HFF-Myc (cell line): Measurements from ENCODE around the gene PLXNA4.

ENCODE experiments used
- DNase-seq: peaks from one replicate; pipeline ENCODE4 v3.0.0-alpha.2; 2011; ENCODE audit warnings: low read depth; ENCODE audit errors: extremely low read depth
- H3K4me3 ChIP-seq: replicated peaks from 2 replicates; pipeline ENCODE4 v1.5.1; 2011; ENCODE audit warnings: low read depth, mild to moderate bottlenecking, control low read depth, low read length
- CTCF ChIP-seq: IDR thresholded peaks from 2 replicates; pipeline ENCODE4 v1.5.1; 2012; ENCODE audit warnings: mild to moderate bottlenecking, low read depth, low read length, control low read depth; ENCODE audit errors: missing control alignments

PLXNA4 gene

GRCh38 chr7:132537456-132538145 is 38.7 kb downstream of the PLXNA4 start:
- DNase-seq: no peak
- no peak for TF ChIP-seq CTCF

GRCh38 chr7:132536654-132537395 is 39.4 kb downstream of the PLXNA4 start:
- DNase-seq: no peak
- no peak for TF ChIP-seq CTCF
- no peak overlapping the region for H3K4me3 ChIP-seq

More at GRCh38 chr7:132537456-132538145, 38.7 kb downstream of the PLXNA4 start:
- no peak overlapping the region for H3K4me3 ChIP-seq

GRCh38 chr7:132533916-132534315 is 42.4 kb downstream of the PLXNA4 start:
- no peak overlapping the region for H3K4me3 ChIP-seq
- DNase-seq: no peak
- no peak for TF ChIP-seq CTCF

- no peak for TF ChIP-seq CTCF
- no peak for DNase-seq
- H3K4me3 ChIP-seq: no peak overlapping the region
Measured at GRCh38 chr7:132532281-132532680, 44.0 kb downstream of the PLXNA4 start.

GRCh38 chr7:132531562-132531961 is 44.7 kb downstream of the PLXNA4 start:
- no peak for TF ChIP-seq CTCF
- DNase-seq: no peak
- no peak overlapping the region for H3K4me3 ChIP-seq

GRCh38 chr7:132528695-132529094 is 47.6 kb downstream of the PLXNA4 start:
- DNase-seq: no peak
- no peak for TF ChIP-seq CTCF
- no peak overlapping the region for H3K4me3 ChIP-seq
